GM04503 (cell line): Measurements from ENCODE around the gene KDM7A.
"Not testable (repeated sequence)": the region's sequence is repeated elsewhere in the genome, so short reads cannot be mapped to it uniquely, and the experiment has no call there.

Experiments used
- DNase-seq: peaks from one replicate; pipeline ENCODE4 v3.0.0-alpha.2; 2012; ENCODE audit warnings: low read depth

KDM7A gene

DNA sequence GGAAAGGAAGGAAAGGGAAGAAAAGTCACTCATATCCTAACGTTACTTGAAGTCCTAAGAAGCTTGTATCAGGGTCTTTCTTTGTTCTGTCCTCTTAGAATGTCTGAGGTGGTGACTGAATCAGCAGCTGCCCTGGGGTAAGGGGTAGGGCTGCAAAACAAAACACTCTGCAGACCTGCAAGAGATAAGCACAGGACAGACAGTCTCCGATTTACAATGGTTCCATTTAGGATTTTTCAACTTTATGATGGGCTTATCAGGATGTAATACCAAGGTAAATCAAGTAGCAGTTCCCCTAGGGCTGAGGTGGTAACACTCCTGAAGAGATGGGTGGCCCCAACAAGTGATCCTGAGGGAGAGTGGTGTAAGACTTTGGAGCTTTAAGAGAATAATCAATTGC is 16.5 kb downstream of the KDM7A start:
- DNase-seq: no peak

DNA sequence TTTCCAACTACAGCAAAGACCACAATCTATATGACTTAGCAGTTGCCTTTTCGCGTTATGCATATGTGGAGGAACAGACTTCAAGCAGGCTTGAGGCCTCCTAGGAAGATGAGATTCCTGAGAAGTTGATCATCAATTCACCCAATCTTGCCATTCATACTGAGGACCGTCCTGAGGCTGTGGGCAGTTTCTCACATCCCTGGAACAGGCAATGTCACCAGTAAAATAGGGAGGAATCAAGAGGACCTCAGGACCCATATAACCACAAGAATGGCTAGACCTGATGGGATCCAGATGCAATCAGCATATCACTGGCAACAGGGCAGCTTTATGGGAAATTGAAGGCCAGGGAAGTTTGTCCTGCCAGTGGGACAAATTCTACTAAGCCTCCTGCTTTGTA is 17.3 kb downstream of the KDM7A start:
- DNase-seq: peak; percentile 54

DNA sequence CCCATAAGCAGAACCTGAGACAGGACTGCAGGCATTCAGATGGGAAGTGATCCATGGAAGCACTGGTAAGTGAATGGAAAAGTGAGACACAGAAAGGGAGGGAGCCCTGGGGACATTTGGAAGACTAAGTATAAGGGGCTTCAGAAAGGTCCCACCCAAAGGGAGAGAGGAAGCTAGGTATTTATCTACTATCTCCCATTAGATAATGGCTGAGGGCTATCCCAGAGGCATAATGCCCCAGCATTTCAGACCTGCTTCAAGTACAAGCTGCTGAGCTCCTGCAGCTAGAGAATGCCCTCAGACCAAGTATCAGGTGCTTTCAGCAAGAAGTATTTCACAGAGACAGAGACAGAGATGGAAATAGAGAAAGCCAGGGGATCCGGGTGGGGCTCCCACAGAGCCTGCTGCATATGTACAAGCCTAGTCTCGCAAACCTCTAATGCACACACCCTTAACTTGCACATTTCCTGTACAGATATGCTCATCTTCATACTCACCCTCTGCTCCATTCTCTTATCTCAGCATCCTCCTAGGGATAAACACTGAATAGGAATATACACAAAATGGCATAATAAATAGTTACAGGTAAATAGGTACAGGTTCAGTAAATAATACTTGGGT is 20.2 kb downstream of the KDM7A start:
- no peak for DNase-seq

DNA sequence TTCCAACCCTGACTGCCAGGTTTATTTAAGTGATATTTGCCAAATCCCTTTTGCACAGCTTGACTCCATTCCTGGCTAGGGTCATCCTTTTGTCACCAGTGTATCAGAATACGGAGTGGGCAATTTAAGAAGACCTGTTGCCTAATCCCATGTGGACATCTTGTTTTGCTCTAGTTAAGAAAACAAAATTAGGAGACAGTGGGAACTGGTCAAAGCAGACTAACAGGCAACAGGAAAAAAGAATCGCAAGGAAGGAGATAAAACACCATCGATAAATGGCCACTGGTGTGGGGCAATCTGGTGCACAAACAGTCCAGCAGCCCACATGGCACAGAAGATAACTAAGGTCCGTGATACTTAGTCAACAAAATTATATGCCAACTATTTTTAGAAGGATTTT is 21.4 kb downstream of the KDM7A start:
- no peak for DNase-seq

DNA sequence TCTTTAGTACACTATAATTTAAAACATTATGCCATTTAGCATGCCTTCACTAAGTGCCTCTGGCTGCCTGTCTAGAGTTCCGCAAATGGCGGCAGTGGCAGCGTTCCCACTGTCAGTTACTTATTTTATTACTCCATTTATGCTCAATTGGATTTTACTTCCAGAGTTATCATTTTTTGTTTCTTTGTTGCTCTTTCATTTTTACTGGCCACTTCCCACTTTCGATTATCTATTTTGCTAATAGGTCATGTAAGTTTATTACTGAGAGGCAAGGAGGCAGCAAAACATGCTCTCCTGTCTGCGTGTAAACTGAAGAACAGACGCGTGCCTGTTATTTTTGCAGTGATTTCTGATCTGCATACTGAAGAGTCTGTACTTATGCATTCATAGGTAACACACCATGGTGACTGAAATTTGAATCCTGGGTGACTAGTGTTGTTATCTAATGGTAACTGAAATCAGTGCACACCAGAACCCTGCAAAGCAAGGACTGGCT is 23.1 kb downstream of the KDM7A start:
- DNase-seq: no peak

DNA sequence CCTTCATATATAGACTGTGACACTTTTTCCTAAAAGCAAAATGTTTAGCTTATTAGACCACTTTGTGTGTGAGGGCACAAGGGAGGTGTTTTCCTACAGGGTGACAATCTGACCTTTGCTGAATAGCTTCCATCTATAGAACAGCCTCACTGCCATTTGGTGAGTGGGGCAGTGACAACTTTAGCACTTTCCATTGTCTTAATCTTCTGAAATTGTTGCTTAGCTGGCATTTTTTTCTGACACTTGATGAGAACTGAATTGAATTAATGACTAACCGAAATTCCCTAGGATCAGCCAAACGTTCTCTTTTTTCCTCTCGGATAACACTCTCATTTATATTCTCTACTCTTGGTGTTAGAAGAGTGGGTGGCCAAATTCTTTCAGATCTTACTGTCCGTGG is 30.2 kb downstream of the KDM7A start:
- DNase-seq: no peak

DNA sequence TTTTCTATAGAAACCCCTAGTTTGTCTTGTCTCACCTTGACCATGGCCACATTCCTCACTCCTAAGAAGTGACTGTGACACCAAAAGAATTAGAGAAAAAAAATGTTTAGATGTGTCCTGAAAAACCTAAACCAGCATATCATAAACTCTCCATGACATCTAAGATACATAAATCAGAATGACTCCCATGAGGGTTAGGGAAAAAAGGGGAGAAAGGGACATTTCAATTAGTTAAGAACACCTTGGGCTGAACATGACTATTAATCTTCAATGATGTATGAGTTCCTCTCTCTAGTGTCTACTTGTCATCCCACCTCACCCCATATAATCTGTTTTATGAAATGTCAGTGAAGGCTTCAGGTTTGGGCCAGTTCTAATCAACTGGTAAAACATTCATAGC is 31.1 kb downstream of the KDM7A start:
- no peak for DNase-seq

DNA sequence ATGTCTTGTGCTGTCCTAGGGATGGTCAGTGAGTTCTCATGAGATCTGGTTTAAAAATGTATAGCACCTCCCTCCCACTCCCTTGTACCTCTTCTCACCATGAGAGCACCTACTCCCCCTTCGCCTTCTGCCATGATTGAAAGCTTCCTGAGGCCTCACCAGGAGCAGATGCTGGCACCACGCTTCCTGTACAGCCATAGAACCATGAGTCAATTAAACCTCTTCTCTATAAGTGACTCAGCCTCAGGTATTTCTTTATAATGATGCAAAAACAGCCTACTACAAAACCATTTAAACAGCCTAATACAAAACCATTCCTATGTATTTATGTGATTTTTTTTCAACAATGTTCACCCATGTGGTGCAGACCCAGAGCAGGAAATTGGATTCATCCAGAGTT is 32.0 kb downstream of the KDM7A start:
- DNase-seq: no peak

DNA sequence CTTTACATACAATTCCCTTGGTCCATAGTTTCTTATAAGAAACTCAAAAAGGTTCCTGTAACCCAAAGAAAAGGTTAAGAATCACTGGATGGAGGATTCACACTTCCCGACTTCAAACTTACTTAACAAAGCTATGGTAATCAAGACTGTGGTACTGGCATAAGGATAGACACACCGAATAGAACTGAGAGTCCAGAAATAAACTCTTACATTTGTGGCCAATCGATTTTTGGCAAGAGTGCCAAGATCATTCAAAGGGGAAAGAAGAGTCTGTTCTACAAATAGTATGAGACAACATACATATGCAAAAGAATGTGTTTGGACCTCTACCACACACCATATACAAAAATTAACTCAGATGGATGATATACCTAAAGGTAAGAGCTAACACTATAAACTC is 32.8 kb downstream of the KDM7A start:
- no peak for DNase-seq

DNA sequence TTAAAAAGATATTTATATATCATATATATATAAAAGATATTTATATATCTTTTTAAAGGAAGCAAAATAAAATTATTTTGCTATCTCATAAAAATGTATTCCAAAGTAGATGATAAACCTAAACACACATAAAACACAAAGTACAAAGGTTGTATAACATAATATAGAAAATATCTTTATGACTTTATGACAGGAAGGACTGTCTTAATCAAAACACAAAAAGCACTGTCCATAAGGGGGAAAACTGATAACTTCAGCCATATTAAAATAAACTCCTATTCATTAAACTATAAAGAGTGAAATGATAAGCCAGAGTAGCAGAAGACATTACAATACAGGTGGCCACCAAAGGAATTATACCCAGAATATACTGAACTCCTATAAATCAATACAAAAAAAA is 34.8 kb downstream of the KDM7A start:
- no peak for DNase-seq

DNA sequence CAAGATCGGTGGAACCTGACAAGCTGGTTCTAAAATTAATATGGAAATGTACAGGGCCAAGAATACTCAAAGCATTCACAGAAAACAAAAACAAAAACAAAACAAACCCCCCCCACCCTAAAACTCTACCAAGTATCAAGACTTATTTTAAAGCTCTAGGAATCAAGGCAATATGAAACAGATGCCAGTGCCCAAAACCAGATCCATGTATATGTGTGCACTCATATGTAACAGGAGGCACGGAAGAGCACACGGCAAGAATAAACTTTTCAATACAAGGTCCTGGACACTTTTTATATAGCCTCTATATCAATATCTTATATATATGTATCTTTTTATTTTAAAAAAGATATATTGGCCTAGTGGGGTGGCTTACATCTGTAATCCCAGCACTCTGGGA is 35.5 kb downstream of the KDM7A start:
- no peak for DNase-seq

DNA sequence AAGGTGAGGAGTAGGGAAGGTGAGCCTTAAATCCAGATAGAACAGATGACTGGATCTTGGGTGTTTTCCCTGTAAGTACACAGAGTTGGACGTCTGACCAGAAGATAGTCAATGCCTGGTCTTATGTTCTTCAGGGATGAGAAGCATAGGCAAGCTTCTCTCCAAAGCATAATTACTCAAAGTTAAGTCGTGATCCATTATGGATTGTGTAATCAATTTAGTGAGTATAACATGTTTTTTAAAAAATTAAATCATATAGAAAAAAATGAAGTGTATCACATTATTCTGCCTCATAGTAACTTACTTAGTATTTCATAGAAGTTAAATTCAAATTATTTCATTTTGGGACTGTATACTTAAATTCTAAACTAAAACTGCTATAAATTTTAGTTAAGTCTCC is 39.7 kb downstream of the KDM7A start:
- DNase-seq: no peak

DNA sequence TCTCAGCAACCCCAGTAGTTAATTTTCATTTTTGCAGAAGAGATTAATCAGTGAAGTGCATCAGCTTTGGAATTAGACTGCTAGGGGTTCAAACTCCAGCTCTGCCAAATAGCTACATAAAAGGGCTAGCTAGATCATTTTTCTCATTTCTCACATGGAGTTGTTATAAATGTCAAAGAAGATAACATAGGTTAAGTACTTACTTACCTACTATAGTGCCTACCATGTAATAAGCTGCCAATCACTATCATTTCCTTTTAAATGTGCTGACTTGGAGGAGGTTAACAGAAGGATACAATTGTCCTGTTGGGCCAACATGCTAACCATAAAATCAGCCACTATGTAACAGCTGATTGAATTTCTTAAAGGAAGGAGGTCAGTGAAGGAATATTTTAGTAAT is 40.7 kb downstream of the KDM7A start:
- DNase-seq: no peak

DNA sequence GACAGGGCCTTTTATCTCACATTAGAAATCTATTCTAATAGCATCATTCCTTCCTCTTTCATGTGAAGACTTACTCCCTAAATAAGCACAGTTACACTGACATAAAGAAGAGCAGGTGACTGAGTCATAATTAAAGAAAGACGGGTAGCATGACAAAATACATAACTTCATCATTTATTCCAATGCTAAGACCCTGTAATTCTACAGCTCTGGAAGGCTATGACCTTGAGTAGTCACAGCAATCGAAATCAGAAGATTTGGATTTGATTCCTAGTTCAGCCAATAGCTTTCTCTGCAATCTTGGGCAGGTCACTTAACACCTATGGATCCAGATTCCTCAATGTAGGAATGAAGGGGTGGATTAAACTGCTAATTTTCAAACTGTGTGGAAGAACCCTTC is 42.7 kb downstream of the KDM7A start:
- no peak for DNase-seq

DNA sequence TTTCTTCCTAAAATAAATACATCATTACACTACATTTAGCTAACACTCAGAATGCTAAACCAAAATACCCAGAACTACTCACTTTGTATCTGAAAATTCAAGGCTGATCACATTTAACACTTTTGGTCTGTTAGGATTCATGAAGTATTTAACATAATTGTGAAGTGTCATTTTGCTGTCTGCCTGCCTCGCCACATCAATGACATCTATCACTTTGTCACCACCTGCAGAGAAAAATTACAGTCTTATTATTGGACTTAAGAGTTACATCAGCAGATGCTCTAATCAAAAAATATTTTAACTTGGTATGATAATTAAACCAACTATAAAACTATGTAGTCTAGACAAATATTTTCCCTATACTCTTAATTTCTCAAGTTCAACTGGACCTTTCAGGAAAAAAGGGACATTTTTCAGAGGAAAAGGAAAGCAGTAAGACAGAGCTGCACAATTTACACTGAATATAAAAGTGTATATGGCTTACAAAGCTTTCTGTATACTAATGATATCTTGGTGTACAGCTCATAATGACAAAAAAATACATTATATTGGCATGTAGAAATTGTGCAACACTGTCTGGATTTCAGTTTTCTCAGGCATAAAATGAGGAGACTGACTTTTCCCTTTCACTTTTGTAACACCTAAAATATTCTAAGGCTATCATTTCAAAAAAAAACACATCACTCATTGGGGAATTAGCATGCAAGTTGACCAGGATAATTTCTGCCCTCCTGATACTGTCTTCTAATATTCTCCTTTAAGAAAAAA is 49.2 kb downstream of the KDM7A start:
- no peak for DNase-seq

DNA sequence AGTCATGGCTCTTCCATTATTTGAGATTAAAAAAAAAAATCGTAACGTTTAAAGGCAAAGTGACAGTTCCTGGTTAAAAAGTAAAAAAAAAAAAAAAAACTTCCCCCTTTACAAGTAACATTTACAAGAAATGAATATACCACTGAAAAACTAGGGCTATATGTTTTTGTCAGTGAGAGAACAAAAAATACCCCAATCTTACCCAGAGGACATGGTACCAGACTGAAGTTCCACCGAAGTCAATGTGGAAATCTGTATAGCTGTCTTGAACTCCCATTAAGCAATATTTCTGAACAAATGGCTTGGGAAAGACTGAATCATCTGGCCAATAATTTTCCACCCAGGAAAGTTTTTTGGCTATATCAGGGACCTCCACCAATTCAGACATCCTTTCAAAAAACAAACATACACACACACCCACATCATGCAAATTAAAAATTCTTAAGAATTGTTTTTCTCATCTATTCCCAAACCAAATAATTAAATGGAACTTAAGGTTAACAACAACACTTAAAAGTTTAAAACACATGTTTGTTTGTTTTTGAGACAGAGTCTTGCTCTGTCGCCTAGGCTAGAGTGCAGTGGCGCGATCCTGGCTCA is 50.2 kb downstream of the KDM7A start:
- no peak for DNase-seq

DNA sequence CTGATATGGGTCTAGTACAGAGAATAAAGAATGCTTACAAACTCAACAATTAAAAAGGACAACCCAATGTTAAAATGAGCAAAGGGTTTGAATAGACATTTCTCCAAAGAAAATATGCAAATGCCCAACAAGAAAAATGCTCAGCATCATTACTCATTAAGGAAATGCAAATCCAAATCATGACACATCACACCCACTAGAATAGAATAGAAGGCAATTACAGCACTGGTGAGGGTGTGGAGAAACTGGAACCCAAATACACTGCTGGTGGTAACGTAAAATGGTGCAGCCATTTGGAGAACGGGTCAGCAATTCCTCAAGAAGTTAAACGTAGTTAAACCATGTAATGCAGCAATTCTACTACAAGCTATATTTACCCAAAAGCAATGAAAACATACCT is 53.8 kb downstream of the KDM7A start:
- DNase-seq: no peak

DNA sequence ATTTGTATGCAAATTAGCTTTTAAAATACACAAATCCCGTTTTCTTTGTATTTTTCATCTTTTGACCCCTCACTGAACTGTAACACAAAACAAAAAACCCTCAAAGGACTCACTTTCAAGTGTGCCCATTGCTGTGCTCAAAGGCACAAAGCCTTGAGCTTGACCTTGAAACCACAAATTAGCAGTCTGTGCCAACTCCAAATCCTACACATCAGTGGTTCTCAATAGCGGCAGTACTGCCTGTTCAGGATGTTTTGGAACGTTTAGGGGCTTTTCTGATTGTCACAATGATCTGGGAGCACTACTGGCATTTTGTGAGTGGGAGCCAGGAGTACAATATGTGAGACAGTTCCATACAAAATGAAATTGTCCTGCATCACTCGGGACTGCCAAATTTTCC is 55.5 kb downstream of the KDM7A start:
- no peak for DNase-seq

DNA sequence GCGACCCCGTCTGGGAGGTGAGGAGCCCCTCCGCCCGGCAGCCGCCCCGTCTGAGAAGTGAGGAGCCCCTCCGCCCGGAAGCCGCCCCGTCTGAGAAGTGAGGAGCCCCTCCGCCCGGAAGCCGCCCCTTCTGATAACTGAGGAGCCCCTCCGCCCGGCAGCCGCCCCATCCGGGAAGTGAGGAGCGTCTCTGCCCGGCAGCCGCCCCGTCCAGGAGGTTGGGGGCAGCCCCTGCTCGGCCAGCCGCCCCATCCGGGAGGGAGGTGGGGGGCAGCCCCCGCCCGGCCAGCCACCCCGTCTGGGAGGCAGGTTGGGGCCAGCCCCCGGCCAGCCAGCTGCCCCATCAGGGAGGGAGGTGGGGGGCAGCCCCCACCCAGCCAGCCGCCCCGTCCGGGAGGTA is 62.0 kb downstream of the KDM7A start:
- DNase-seq: not testable (repeated sequence)

DNA sequence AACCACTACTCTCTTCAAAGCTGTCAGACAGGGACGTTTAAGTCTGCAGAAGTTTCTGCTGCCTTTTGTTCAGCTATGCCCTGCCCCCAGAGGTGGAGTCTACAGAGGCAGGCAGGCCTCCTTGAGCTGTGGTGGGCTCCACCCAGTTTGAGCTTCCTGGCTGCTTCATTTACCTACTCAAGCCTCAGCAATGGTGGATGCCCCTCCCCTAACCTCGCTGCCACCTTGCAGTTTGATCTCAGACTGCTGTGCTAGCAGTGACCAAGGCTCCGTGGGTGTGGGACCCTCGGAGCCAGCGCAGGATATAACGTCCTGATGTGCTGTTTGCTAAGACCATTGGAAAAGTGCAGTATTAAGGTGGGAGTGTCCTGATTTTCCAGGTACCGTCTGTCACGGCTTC is 68.0 kb downstream of the KDM7A start:
- not testable (repeated sequence) for DNase-seq

DNA sequence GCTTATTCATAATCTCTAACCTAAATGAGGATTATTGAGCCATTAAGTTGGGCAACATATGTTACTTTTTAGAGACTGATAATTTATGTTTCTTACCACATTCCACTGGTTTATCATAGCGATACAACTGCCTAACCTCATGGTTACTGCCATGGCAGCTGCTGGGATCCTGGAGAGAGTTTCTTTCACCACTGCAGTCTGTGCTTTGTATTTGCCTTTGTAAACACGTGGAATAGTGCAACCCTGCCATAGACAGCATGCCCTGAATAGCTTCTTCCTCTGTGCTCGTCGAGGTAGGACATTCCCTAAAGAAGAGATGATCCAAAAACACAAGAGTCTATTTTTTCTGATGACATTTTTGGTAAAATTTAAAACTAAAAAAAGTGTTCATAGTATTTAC is 80.3 kb downstream of the KDM7A start:
- DNase-seq: no peak

DNA sequence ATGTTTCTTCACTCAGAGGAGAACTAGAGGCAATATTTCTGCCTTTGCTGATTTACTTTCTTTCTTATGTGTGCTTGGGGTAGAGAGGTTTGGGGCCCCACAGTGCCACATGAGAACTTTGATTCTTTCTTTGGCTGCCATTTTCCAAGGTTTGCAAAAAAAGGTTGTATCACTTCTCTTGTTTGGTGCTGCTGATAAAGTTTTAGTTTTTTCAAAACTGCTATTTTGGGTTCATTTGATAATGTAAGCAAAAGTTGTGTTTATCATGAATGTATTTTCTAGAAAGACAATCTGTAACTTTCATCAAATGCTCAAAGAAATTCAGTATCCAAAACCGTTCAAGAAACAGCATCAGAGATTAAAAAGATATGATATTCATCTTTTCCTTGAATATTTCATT is 83.4 kb downstream of the KDM7A start:
- DNase-seq: no peak

DNA sequence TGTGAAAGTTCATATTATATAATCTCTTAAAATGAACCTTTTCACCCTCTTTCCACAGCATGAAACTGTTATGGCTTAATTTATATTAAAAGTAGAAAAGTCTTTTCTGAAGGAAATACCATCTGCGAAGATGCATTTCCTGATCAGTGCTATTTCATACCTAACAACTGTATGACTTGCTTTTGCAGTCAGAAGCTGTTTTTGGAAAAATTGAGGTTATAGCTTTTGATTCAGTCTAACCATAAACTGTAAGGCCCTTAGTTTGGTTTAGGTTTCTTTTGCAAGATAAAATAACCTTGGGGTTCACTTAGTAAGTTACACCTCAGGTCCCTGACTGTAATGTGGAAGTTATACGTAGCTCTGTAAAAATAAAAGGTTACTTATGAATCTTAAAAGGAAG is 91.3 kb downstream of the KDM7A start:
- no peak for DNase-seq

DNA sequence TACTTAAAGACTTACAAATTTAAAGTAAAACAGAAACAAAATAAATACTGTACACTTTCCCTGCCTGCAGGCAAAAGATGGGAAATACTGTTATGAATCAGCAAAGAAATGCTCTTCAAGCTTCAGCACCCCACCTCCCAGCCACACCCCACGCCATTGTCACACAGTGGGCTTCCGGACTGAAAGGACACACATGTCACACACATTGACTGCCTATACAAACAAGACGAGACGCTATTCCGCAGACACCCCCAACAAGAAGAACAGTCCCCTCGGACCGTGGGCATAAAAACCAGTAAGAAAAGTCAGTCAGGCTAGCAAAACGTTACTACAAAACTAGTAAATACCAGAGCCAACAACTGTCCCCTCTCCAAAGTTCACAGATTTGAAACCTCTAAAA is 91.8 kb downstream of the KDM7A start:
- DNase-seq: no peak
